Measurements from ENCODE around the gene C3orf18. TPM values are rescaled to one million over a fixed set of nuclear protein-coding genes. Genes with fewer than 3 reads are reported as not detected.

The C3orf18 gene
- total and polyA plus RNA-seq, 2 donors (not counting 3 experiments of a cell fraction or from before 2014, with no cell fraction given) = 1.7 to 2.9 TPM

- CTCF ChIA-PET = interaction anchor here (1.0 to 1.3 kb wide), 4 partner anchors 25 to 1115 kb away, joined by 3 to 4 read pairs (median 4); partner anchors contain the start of gene CISH
- BruUV-seq (replicated peaks) = no TSS peak
- Histone ChIP-seq H3K4me1 (ENCODE audit: control insufficient read depth, extremely low read depth, insufficient read depth, low read length) (peaks cover 10% of the 10 kb centered on the region), H3K4me3 (replicated peaks in 1 of 3; ENCODE audit: insufficient read depth in 1 of 3, low read depth in 1 of 3, low read length in 3 of 3) (peak overlapping the region in 2 of 3 experiments; percentile 25 to 40), H4K20me1 (replicated peaks; ENCODE audit: control insufficient read depth, extremely low read depth, insufficient read depth, low read length) (no peaks in the 10 kb centered on the region), H3K4me2 (ENCODE audit: insufficient read depth, low read length) (peak overlapping the region; percentile 67), H2AFZ (ENCODE audit: low read depth, low read length) (peak overlapping the region; percentile 97), H3K9ac (replicated peaks; ENCODE audit: extremely low read depth, insufficient read depth, low read length) (no peak overlapping the region), H3K27ac (ENCODE audit: insufficient read depth, low read depth, low read length) (no peak overlapping the region), H3K79me2 (ENCODE audit: control insufficient read depth, insufficient read depth, low read length) (no peaks in the 10 kb centered on the region), H3K9me3 (replicated peaks; ENCODE audit: control insufficient read depth, insufficient read depth, low read length) (no peaks in the 10 kb centered on the region), H3K36me3 (ENCODE audit: control insufficient read depth in 2 of 2, extremely low read depth in 1 of 2, insufficient read depth in 2 of 2, low read length in 2 of 2) (no peaks in the 10 kb centered on the region), H3K27me3 (ENCODE audit: control insufficient read depth in 2 of 2, insufficient read depth in 2 of 2, low read length in 2 of 2) (no peaks in the 10 kb centered on the region), H3K9me1 (replicated peaks; ENCODE audit: control insufficient read depth, extremely low read depth, insufficient read depth, low read length) (no peaks in the 10 kb centered on the region)
- dilution Hi-C loops (cut with MboI; ENCODE audit: extremely low pct_ligation_motif_present, low sequenced_read_pairs) = no loop called here
- DNase-seq (ENCODE audit: low read depth, low spot score) (no peak), FAIRE-seq (no peak)
- POLR2A ChIA-PET = no interaction called here
- intact Hi-C loops (cut with micrococcal nuclease) = no loop called here
- TF ChIP-seq JUN (IDR thresholded peaks at IDR 0.05; ENCODE audit: borderline replicate concordance, insufficient read depth, insufficient read length, low read depth) = no peak
- TF ChIP-seq MYC (IDR thresholded peaks at IDR 0.05; ENCODE audit: low read depth, low read length) = no peak
- no peak for TF ChIP-seq POLR2A (IDR thresholded peaks at IDR 0.05; ENCODE audit: low read depth, low read length)
- no peak for TF ChIP-seq CTCF (IDR thresholded peaks at IDR 0.05; ENCODE audit: extremely low read depth in 1 of 2, insufficient read depth in 1 of 2, low read depth in 1 of 2, low read length in 2 of 2)
These were observed 549 bp downstream of the C3orf18 start for GRCh38 chr3:50567011-50567385.

- Histone ChIP-seq H4K20me1 (replicated peaks; ENCODE audit: control insufficient read depth, extremely low read depth, insufficient read depth, low read length) (no peaks in the 10 kb centered on the region), H3K9ac (replicated peaks; ENCODE audit: extremely low read depth, insufficient read depth, low read length) (no peak overlapping the region), H3K9me1 (replicated peaks; ENCODE audit: control insufficient read depth, extremely low read depth, insufficient read depth, low read length) (no peaks in the 10 kb centered on the region), H3K79me2 (ENCODE audit: control insufficient read depth, insufficient read depth, low read length) (no peaks in the 10 kb centered on the region), H2AFZ (ENCODE audit: low read depth, low read length) (no peak overlapping the region), H3K27me3 (ENCODE audit: control insufficient read depth in 2 of 2, insufficient read depth in 2 of 2, low read length in 2 of 2) (no peaks in the 10 kb centered on the region), H3K27ac (ENCODE audit: insufficient read depth, low read depth, low read length) (no peak overlapping the region), H3K36me3 (ENCODE audit: control insufficient read depth in 2 of 2, extremely low read depth in 1 of 2, insufficient read depth in 2 of 2, low read length in 2 of 2) (no peaks in the 10 kb centered on the region), H3K4me3 (replicated peaks in 1 of 3; ENCODE audit: insufficient read depth in 1 of 3, low read depth in 1 of 3, low read length in 3 of 3) (no peak overlapping the region), H3K4me2 (ENCODE audit: insufficient read depth, low read length) (no peak overlapping the region), H3K9me3 (replicated peaks; ENCODE audit: control insufficient read depth, insufficient read depth, low read length) (no peaks in the 10 kb centered on the region), H3K4me1 (ENCODE audit: control insufficient read depth, extremely low read depth, insufficient read depth, low read length) (peaks cover 4% of the 10 kb centered on the region)
- CTCF ChIA-PET = interaction anchor here (1.9 kb wide), 1 partner anchor 22 kb away, joined by 5 read pairs; no protein-coding TSS in a partner anchor
- no TSS peak for BruUV-seq (replicated peaks)
- FAIRE-seq = no peak
- dilution Hi-C loops (cut with MboI; ENCODE audit: extremely low pct_ligation_motif_present, low sequenced_read_pairs) (no loop called here), intact Hi-C loops (cut with micrococcal nuclease) (no loop called here)
- POLR2A ChIA-PET = no interaction called here
- DNase-seq (ENCODE audit: low read depth, low spot score) = no peak
- no peak for TF ChIP-seq FOS (IDR thresholded peaks at IDR 0.05; ENCODE audit: borderline replicate concordance, insufficient read depth, low read length)
- TF ChIP-seq GATA2 (IDR thresholded peaks at IDR 0.05; ENCODE audit: insufficient read depth, insufficient read length, low read depth, low read length) = no peak
- TF ChIP-seq JUN (IDR thresholded peaks at IDR 0.05; ENCODE audit: borderline replicate concordance, insufficient read depth, insufficient read length, low read depth) = no peak
These were observed 3.2 kb downstream of the C3orf18 start for GRCh38 chr3:50564321-50564720.

All from endothelial cell of umbilical vein (primary cell).